ENCODE measurements around the gene MYL6.

- TF ChIP-seq HDGF (IDR thresholded peaks at IDR 0.05; ENCODE audit: borderline replicate concordance) (no peak), BHLHE40 (IDR thresholded peaks at IDR 0.05; ENCODE audit: borderline replicate concordance) (no peak), SP1 (IDR thresholded peaks at IDR 0.05) (no peak), L3MBTL2 (conservative IDR thresholded peaks at IDR 0.05) (no peak), ZNF384 (IDR thresholded peaks at IDR 0.05) (no peak), NFRKB (IDR thresholded peaks at IDR 0.05) (no peak), FOXA1 (IDR thresholded peaks at IDR 0.05) (no peak), TARDBP (IDR thresholded peaks at IDR 0.05) (no peak), ARNT (IDR thresholded peaks at IDR 0.05) (no peak), LEF1 (IDR thresholded peaks at IDR 0.05; ENCODE audit: borderline replicate concordance) (no peak)
Measured at GRCh38 chr12:56198836-56199235, 40.7 kb downstream of the MYL6 start.

Measured in HEK293T (cell line).